ENCODE measurements around the gene BRF1.

DNA sequence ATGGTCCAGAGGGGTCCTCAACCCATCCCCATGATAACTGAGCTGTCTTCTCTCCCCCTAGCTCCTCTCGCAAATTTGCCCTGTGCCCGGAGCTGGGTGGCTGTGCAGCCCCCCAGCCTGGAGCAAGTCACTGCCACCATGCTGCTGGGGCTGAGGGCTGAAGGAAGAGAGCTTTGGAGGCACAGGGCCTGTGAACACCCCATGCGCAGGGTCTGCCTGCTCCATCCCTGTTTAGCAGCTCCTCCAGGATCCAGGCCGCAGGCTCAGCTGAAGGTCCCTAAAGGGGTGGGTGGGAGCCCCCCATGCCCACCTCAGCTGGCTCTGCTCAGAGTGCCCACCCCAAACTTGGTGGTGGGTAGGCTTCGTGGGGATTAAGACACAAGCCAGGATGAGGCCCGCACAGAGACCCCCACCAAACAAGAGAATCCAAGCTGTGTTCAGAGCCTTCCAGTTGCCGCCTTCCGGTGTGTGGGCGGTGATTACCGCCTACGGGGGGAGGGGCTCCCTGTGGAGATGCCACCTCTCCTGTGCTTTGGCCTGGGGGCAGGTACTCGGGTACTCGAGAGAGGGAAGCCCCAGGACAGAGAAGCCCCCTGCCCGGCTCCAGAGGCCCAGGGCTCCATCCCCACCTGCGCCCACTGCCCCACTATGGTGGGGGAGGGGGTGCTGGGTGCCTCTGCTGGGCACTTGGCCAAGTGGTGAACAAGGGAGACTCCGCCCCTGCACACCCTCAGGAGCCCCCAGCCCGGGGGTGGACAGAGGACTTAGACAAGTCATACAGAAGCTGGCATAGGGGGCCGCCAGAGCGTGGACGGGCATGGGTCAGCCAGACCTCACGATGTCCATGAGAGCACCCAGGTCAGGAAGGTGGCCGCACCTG is 130.8 kb downstream of the BRF1 start:
- no peak for TF ChIP-seq GATA2 (IDR thresholded peaks at IDR 0.05; ENCODE audit: low read depth, low read length)
- TF ChIP-seq GATA3 (IDR thresholded peaks at IDR 0.05; ENCODE audit: low read depth, low read length): no peak

Measured in SH-SY5Y (cell line).